ENCODE measurements around the gene SNURF. TPM values are rescaled to one million over a fixed set of nuclear protein-coding genes. Genes with fewer than 3 reads are reported as not detected.
"Not testable (repeated sequence)": the region's sequence is repeated elsewhere in the genome, so short reads cannot be mapped to it uniquely, and the experiment has no call there.

The SNURF gene
- 21.3 TPM for total RNA-seq
- long read RNA-seq, partial matches to known transcripts, result 0 of 2 reads
- long read RNA-seq, other reads (novel, unspliced or antisense), result 0 of 2 reads

GRCh38 chr15:24954783-24955530 is at the start of gene SNURF, which contains the start of gene SNRPN:
Gene SNURF (plus strand): TSS chr15:24954987. CDS start chr15:24955049, 62 bp downstream.
Gene SNRPN (plus strand): TSS chr15:24954987. CDS start chr15:24974454, 19,467 bp downstream.
- ATAC-seq, result peak; percentile 86 to 90
- H3K36me3 ChIP-seq, result no peaks in the 10 kb centered on the region
- H3K9me3 ChIP-seq, result peaks cover 6% of the 10 kb centered on the region
- peak within 1 kb of the TSS; percentile 67 for H3K4me3 ChIP-seq
- H3K27ac ChIP-seq, result peak within 1 kb of the TSS; percentile 87
- intact Hi-C loops (cut with DNase I), result no loop called here
- no peaks in the 10 kb centered on the region for H3K27me3 ChIP-seq (ENCODE audit: low read depth)
- TF ChIP-seq CTCF (IDR thresholded peaks at IDR 0.05), result no peak
- no peaks in the 10 kb centered on the region for H3K4me1 ChIP-seq
- peak; percentile 85 for DNase-seq

GRCh38 chr15:24916305-24917009 is 38.3 kb upstream of the SNURF start:
- no peak overlapping the region for H3K27ac ChIP-seq
- DNase-seq, result no peak
- intact Hi-C loops (cut with DNase I), result no loop called here
- H3K4me1 ChIP-seq, result no peaks in the 10 kb centered on the region
- no peak overlapping the region for H3K4me3 ChIP-seq
- H3K36me3 ChIP-seq, result no peaks in the 10 kb centered on the region
- no peak for TF ChIP-seq CTCF (IDR thresholded peaks at IDR 0.05)
- peaks cover 3% of the 10 kb centered on the region for H3K9me3 ChIP-seq
- no peaks in the 10 kb centered on the region for H3K27me3 ChIP-seq (ENCODE audit: low read depth)
- ATAC-seq, result no peak

GRCh38 chr15:24917431-24917830 is 37.4 kb upstream of the SNURF start:
- DNase-seq, result no peak
- no peak for ATAC-seq
- H3K27ac ChIP-seq, result no peak overlapping the region
- H3K9me3 ChIP-seq, result peaks cover 3% of the 10 kb centered on the region
- no peak overlapping the region for H3K4me3 ChIP-seq
- no peaks in the 10 kb centered on the region for H3K4me1 ChIP-seq
- H3K27me3 ChIP-seq (ENCODE audit: low read depth), result no peaks in the 10 kb centered on the region
- no peak for TF ChIP-seq CTCF (IDR thresholded peaks at IDR 0.05)
- intact Hi-C loops (cut with DNase I), result no loop called here
- H3K36me3 ChIP-seq, result no peaks in the 10 kb centered on the region

GRCh38 chr15:24919446-24919845 is 35.3 kb upstream of the SNURF start:
- Histone ChIP-seq H3K4me3 (no peak overlapping the region), H3K9me3 (peaks cover 3% of the 10 kb centered on the region), H3K27me3 (ENCODE audit: low read depth) (no peaks in the 10 kb centered on the region), H3K27ac (no peak overlapping the region), H3K4me1 (no peaks in the 10 kb centered on the region), H3K36me3 (no peaks in the 10 kb centered on the region)
- TF ChIP-seq CTCF (IDR thresholded peaks at IDR 0.05), result no peak
- DNase-seq (no peak), ATAC-seq (no peak)
- intact Hi-C loops (cut with DNase I), result no loop called here

- H3K4me1 ChIP-seq; intact Hi-C loops (cut with DNase I); H3K27ac ChIP-seq; H3K4me3 ChIP-seq; H3K36me3 ChIP-seq; DNase-seq; ATAC-seq; H3K27me3 ChIP-seq (ENCODE audit: low read depth); H3K9me3 ChIP-seq: not testable (repeated sequence)
Observed at GRCh38 chr15:24922781-24923180, 32.0 kb upstream of the SNURF start.

- ATAC-seq, result no peak
- intact Hi-C loops (cut with DNase I), result no loop called here
- TF ChIP-seq CTCF (IDR thresholded peaks at IDR 0.05), result no peak
Observed at GRCh38 chr15:24924153-24924552, 30.6 kb upstream of the SNURF start.

More at GRCh38 chr15:24924153-24924552, 30.6 kb upstream of the SNURF start:
- no peaks in the 10 kb centered on the region for H3K9me3 ChIP-seq
- H3K27ac ChIP-seq, result no peak overlapping the region
- no peaks in the 10 kb centered on the region for H3K27me3 ChIP-seq (ENCODE audit: low read depth)
- H3K36me3 ChIP-seq, result no peaks in the 10 kb centered on the region
- no peaks in the 10 kb centered on the region for H3K4me1 ChIP-seq
- DNase-seq, result no peak
- no peak overlapping the region for H3K4me3 ChIP-seq
